WERI-Rb-1 (cell line): ENCODE measurements around the gene TSHR.
"Not testable (repeated sequence)": the region's sequence is repeated elsewhere in the genome, so short reads cannot be mapped to it uniquely, and the experiment has no call there.

Source experiments
- DNase-seq: peaks from one replicate; pipeline ENCODE4 v3.0.0-alpha.2; 2020
- H3K27ac ChIP-seq: fragments of 250-450 bp; sonication (Bioruptor Pico); 2 replicates; pipeline ENCODE4 v1.5.1; 2020; ENCODE audit warnings: mild to moderate bottlenecking, moderate library complexity
- H3K27me3 ChIP-seq: fragments of 250-450 bp; sonication (Bioruptor Pico); 2 replicates; pipeline ENCODE4 v1.5.1; 2021; ENCODE audit warnings: mild to moderate bottlenecking, low read depth, moderate library complexity; ENCODE audit not compliant: insufficient read depth, severe bottlenecking
- H3K36me3 ChIP-seq: fragments of 250-450 bp; sonication (Bioruptor Pico); 2 replicates; pipeline ENCODE4 v1.5.1; 2020; ENCODE audit warnings: mild to moderate bottlenecking, moderate library complexity
- H3K4me3 ChIP-seq: 2 replicates; pipeline ENCODE4 v1.5.1; 2011; ENCODE audit warnings: low read depth, mild to moderate bottlenecking, control low read depth, low read length
- H3K9me3 ChIP-seq: fragments of 250-450 bp; sonication (Bioruptor Pico); 2 replicates; pipeline ENCODE4 v1.5.1; 2021; ENCODE audit warnings: mild to moderate bottlenecking, moderate library complexity; ENCODE audit not compliant: severe bottlenecking
- TF ChIP-seq, protein P1 (sequence below): IDR thresholded peaks from 2 replicates; pipeline ENCODE4 v1.5.1; 2011; ENCODE audit warnings: low read depth, mild to moderate bottlenecking, control low read depth, inconsistent platforms, low read length

The TSHR gene

DNA sequence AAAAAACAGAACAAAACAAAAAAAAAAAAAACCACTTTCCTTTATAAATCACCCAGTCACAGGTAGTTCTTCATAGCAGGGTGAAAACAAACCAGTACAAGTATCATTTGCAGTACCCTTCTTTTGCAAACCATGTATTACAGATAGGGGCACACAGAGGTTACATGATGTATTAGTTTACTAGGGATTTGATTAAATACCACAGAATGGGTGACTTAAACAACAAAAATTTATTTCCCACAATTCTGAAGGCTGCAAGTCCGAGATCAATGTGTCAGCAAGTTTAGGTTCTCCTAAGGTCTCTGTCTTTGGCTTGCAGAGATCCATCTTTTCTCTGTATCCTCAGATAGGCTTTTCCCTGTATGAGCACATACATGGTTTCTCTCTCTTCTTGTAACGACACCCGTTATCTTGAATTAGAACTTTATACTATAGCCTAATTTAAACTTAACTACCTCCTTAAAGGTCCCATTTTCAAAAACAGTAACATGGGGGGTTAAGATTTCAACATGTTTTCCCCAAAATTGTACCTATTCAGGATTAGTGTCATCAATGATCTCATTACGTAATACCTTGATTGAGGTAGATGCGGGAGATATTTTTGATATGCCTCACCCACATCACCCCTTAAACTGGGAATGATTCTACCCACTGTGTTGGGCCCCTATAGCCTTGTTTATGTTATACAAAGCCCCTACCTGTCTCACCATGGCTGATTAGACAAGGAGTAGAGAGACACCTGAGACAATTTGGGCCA, 10.4 kb upstream of the TSHR start:
- H3K27ac ChIP-seq = no peak overlapping the region
- H3K4me3 ChIP-seq = no peak overlapping the region
- TF ChIP-seq, protein P1, sequence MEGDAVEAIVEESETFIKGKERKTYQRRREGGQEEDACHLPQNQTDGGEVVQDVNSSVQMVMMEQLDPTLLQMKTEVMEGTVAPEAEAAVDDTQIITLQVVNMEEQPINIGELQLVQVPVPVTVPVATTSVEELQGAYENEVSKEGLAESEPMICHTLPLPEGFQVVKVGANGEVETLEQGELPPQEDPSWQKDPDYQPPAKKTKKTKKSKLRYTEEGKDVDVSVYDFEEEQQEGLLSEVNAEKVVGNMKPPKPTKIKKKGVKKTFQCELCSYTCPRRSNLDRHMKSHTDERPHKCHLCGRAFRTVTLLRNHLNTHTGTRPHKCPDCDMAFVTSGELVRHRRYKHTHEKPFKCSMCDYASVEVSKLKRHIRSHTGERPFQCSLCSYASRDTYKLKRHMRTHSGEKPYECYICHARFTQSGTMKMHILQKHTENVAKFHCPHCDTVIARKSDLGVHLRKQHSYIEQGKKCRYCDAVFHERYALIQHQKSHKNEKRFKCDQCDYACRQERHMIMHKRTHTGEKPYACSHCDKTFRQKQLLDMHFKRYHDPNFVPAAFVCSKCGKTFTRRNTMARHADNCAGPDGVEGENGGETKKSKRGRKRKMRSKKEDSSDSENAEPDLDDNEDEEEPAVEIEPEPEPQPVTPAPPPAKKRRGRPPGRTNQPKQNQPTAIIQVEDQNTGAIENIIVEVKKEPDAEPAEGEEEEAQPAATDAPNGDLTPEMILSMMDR = no peak
- no peaks in the 10 kb centered on the region for H3K36me3 ChIP-seq
- no peak for DNase-seq
- no peaks in the 10 kb centered on the region for H3K27me3 ChIP-seq
- no peaks in the 10 kb centered on the region for H3K9me3 ChIP-seq

DNA sequence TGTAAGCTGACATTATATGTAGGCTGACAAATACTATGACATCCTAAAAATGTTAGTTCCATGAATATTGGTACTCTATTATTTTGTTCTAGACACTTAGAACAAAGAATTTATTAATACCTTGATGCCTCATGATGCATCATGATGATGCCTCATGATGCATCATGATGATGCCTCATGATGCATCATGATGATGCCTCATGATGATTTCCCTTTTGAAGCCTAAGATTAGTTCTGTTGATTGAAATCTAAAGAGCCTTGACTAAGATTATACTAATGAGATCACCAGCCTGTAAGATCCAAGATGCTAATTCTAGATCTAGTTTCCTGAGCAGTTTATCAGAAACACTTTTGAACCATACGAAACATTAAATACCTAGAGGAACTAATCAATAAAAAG, 9.2 kb upstream of the TSHR start:
- H3K27me3 ChIP-seq = no peaks in the 10 kb centered on the region
- TF ChIP-seq, protein P1 = no peak
- no peak for DNase-seq
- no peak overlapping the region for H3K4me3 ChIP-seq
- H3K36me3 ChIP-seq = no peaks in the 10 kb centered on the region
- no peaks in the 10 kb centered on the region for H3K9me3 ChIP-seq
- H3K27ac ChIP-seq = no peak overlapping the region

DNA sequence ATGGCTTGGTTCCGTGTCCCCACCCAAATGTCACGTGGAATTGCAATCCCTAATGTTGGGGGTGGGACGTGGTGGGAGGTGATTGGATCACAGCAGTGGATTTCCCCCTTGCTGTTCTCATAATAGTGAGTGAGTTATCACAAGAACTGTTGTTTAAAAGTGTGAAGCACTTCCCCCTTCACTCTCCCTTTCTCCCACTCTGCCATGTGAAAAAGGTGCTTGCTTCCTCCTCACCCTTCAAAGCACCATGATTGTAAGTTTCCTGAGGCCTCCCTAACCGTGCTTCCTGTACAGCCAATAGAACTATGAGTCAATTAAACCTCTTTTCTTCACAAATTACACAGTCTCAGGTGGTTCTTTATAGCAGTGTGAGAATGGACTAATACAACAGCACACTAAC, 8.6 kb upstream of the TSHR start:
- no peak overlapping the region for H3K27ac ChIP-seq
- H3K27me3 ChIP-seq = no peaks in the 10 kb centered on the region
- TF ChIP-seq, protein P1 = no peak
- no peaks in the 10 kb centered on the region for H3K9me3 ChIP-seq
- DNase-seq = no peak
- no peak overlapping the region for H3K4me3 ChIP-seq
- H3K36me3 ChIP-seq = no peaks in the 10 kb centered on the region

DNA sequence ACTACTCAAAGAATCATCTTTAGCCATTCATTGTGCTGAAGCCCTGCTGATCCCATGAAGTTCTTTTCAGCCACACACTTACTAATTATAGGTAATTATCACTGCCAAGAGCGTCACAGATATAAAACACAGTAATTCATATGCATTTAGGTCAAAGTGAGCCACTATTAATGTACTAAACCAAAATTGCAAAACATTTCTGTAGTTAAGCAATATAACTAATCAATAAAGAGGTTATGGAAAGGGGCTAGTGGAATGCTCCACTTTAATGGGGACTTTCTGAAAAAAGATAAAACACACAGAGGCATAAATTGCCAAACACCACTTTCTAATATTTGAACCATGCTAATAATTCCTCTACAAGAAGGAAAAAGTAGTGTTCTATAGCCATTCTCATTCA, 7.1 kb upstream of the TSHR start:
- Histone ChIP-seq H3K27me3 (no peaks in the 10 kb centered on the region), H3K27ac (no peak overlapping the region), H3K9me3 (no peaks in the 10 kb centered on the region), H3K36me3 (no peaks in the 10 kb centered on the region), H3K4me3 (no peak overlapping the region)
- DNase-seq = no peak
- TF ChIP-seq, protein P1 = no peak

DNA sequence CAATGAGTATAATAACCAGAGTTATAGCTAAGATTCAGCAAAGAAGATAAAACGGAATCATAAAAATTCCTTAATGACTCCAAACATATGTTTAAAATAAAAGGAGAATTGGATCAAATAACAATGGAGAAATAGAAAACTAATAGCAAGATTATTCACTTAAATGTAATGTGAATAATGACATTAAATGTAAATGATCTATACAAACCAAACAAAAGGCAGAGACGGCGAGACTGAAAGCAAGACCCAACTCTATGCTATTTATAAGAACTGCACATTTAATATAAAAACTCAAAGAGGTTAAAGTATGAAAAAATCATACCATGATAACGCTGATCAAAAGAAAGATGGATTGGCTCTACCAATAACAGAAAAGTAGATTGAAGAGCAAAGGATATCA, 3.9 kb upstream of the TSHR start:
- Histone ChIP-seq H3K27me3 (no peaks in the 10 kb centered on the region), H3K9me3 (no peaks in the 10 kb centered on the region), H3K27ac (no peak overlapping the region), H3K36me3 (no peaks in the 10 kb centered on the region), H3K4me3 (no peak overlapping the region)
- TF ChIP-seq, protein P1 = no peak
- DNase-seq = no peak

DNA sequence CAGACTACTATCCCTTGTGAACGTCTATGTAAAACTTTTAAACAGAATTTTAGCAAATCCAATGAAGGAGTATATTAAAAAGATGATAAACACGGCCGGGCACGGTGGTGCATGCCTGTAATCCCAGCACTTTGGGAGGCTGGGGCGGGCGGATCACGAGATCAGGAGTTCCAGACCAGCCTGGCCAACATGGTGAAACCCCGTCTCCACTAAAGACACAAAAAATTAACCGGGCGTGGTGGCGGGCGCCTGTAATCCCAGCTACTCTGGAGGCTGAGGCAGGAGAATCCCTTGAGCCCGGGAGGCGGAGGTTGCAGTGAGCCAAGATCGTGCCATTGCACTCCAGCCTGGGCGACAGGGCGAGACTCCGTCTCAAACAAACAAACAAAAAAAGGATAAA, 2.2 kb upstream of the TSHR start:
- H3K9me3 ChIP-seq, H3K4me3 ChIP-seq, H3K36me3 ChIP-seq, DNase-seq, H3K27me3 ChIP-seq, H3K27ac ChIP-seq: not testable (repeated sequence)
